ES-I3 (cell line): ENCODE data around the gene ZNF326.
"Not testable (repeated sequence)": the region's sequence is repeated elsewhere in the genome, so short reads cannot be mapped to it uniquely, and the experiment has no call there.

ENCODE experiments used
- H3K36me3 ChIP-seq: 2 replicates; pipeline ENCODE4 v1.6.1; 2013; ENCODE audit warnings: mild to moderate bottlenecking, low read length, control low read depth, moderate library complexity; ENCODE audit not compliant: insufficient read depth
- H3K4me1 ChIP-seq: 2 replicates; pipeline ENCODE4 v1.6.1; 2013; ENCODE audit warnings: mild to moderate bottlenecking, control low read depth, low read length; ENCODE audit not compliant: insufficient read depth
- H3K9ac ChIP-seq: 2 replicates; pipeline ENCODE4 v1.6.1; 2013; ENCODE audit warnings: low read depth, mild to moderate bottlenecking, low read length, moderate library complexity
- H3K9me3 ChIP-seq: 2 replicates; pipeline ENCODE4 v1.6.1; 2013; ENCODE audit warnings: mild to moderate bottlenecking, low read length, moderate library complexity; ENCODE audit not compliant: control insufficient read depth, insufficient read depth

The ZNF326 gene

GRCh38 chr1:89997152-89997551 lies 2.2 kb downstream of the ZNF326 start:
- H3K9me3 ChIP-seq, H3K36me3 ChIP-seq, H3K9ac ChIP-seq, H3K4me1 ChIP-seq: not testable (repeated sequence)

- no peaks in the 10 kb centered on the region; the same call in 1 of the 2 replicates for H3K36me3 ChIP-seq
- H3K9ac ChIP-seq: no peak overlapping the region
- no peaks in the 10 kb centered on the region for H3K9me3 ChIP-seq
- H3K4me1 ChIP-seq: peaks cover 3% of the 10 kb centered on the region; the same call in 1 of the 2 replicates
Measured at GRCh38 chr1:89998306-89998705, 3.4 kb downstream of the ZNF326 start.

- H3K36me3 ChIP-seq: no peaks in the 10 kb centered on the region; the same call in 1 of the 2 replicates
- H3K4me1 ChIP-seq: peaks cover 3% of the 10 kb centered on the region; the same call in 1 of the 2 replicates
- H3K9me3 ChIP-seq: no peaks in the 10 kb centered on the region
- H3K9ac ChIP-seq: no peak overlapping the region
Measured at GRCh38 chr1:89999208-89999607, 4.3 kb downstream of the ZNF326 start.

GRCh38 chr1:89999628-90000027 lies 4.7 kb downstream of the ZNF326 start:
- H3K4me1 ChIP-seq: peaks cover 3% of the 10 kb centered on the region; the same call in 1 of the 2 replicates
- no peak overlapping the region for H3K9ac ChIP-seq
- no peaks in the 10 kb centered on the region; the same call in 1 of the 2 replicates for H3K36me3 ChIP-seq
- H3K9me3 ChIP-seq: no peaks in the 10 kb centered on the region

- no peaks in the 10 kb centered on the region; the same call in none of the 2 replicates for H3K36me3 ChIP-seq
Measured at GRCh38 chr1:90000934-90001676, 6.2 kb downstream of the ZNF326 start.

GRCh38 chr1:90007979-90008404 lies 13.1 kb downstream of the ZNF326 start:
- Histone ChIP-seq H3K36me3 (peaks cover 12% of the 10 kb centered on the region), H3K9ac (no peak overlapping the region), H3K4me1 (no peaks in the 10 kb centered on the region), H3K9me3 (no peaks in the 10 kb centered on the region)

More at GRCh38 chr1:90000934-90001676, 6.2 kb downstream of the ZNF326 start:
- H3K9ac ChIP-seq: no peak overlapping the region
- no peaks in the 10 kb centered on the region for H3K9me3 ChIP-seq
- H3K4me1 ChIP-seq: peaks cover 3% of the 10 kb centered on the region; the same call in 1 of the 2 replicates

GRCh38 chr1:90012300-90012699 lies 17.4 kb downstream of the ZNF326 start:
- Histone ChIP-seq H3K36me3 (peaks cover 20% of the 10 kb centered on the region), H3K9ac (no peak overlapping the region), H3K4me1 (no peaks in the 10 kb centered on the region), H3K9me3 (no peaks in the 10 kb centered on the region)

GRCh38 chr1:90023691-90024090 lies 28.8 kb downstream of the ZNF326 start:
- peaks cover 17% of the 10 kb centered on the region for H3K36me3 ChIP-seq
- H3K9me3 ChIP-seq: no peaks in the 10 kb centered on the region
- no peak overlapping the region for H3K9ac ChIP-seq
- H3K4me1 ChIP-seq: no peaks in the 10 kb centered on the region

- Histone ChIP-seq H3K4me1 (no peaks in the 10 kb centered on the region), H3K9ac (no peak overlapping the region), H3K36me3 (peaks cover 13% of the 10 kb centered on the region), H3K9me3 (no peaks in the 10 kb centered on the region)
Measured at GRCh38 chr1:90027281-90027680, 32.4 kb downstream of the ZNF326 start.

- Histone ChIP-seq H3K9ac (no peak overlapping the region), H3K36me3 (no peaks in the 10 kb centered on the region; the same call in 1 of the 2 replicates), H3K9me3 (no peaks in the 10 kb centered on the region), H3K4me1 (no peaks in the 10 kb centered on the region)
Measured at GRCh38 chr1:90039652-90040051, 44.7 kb downstream of the ZNF326 start.

GRCh38 chr1:90043586-90043985 lies 48.7 kb downstream of the ZNF326 start:
- no peak overlapping the region for H3K9ac ChIP-seq
- H3K36me3 ChIP-seq: no peaks in the 10 kb centered on the region; the same call in 1 of the 2 replicates
- H3K4me1 ChIP-seq: no peaks in the 10 kb centered on the region; the same call in 1 of the 2 replicates
- H3K9me3 ChIP-seq: no peaks in the 10 kb centered on the region

- no peak overlapping the region for H3K9ac ChIP-seq
- H3K4me1 ChIP-seq: no peaks in the 10 kb centered on the region; the same call in 1 of the 2 replicates
- H3K36me3 ChIP-seq: no peaks in the 10 kb centered on the region; the same call in 1 of the 2 replicates
- H3K9me3 ChIP-seq: no peaks in the 10 kb centered on the region
Measured at GRCh38 chr1:90044346-90044745, 49.4 kb downstream of the ZNF326 start.

GRCh38 chr1:90045853-90046563 lies 51.1 kb downstream of the ZNF326 start:
- Histone ChIP-seq H3K9me3 (no peaks in the 10 kb centered on the region), H3K36me3 (no peaks in the 10 kb centered on the region), H3K4me1 (no peaks in the 10 kb centered on the region; the same call in 1 of the 2 replicates), H3K9ac (no peak overlapping the region)

GRCh38 chr1:90046635-90047034 lies 51.7 kb downstream of the ZNF326 start:
- H3K4me1 ChIP-seq: no peaks in the 10 kb centered on the region; the same call in 1 of the 2 replicates
- no peak overlapping the region for H3K9ac ChIP-seq
- no peaks in the 10 kb centered on the region for H3K9me3 ChIP-seq
- H3K36me3 ChIP-seq: no peaks in the 10 kb centered on the region
